Stimulated activated CD4-positive, alpha-beta T cell treated with anti-CD3 and anti-CD28 coated beads, TNF-alpha, amount 100 ng/mL, for 1 hour (primary cell): ENCODE results near the gene NBPF9.
"Not testable (repeated sequence)": the region's sequence is repeated elsewhere in the genome, so short reads cannot be mapped to it uniquely, and the experiment has no call there.

Experiments used
- DNase-seq, 3 donors: peaks; one replicate each; pipeline ENCODE4 v3.0.0-alpha.2; 2020; ENCODE audit warnings: low read depth in 3 of 3, low spot score in 1 of 3

Gene NBPF9

GRCh38 chr1:149103109-149104081, at the start of gene NBPF9:
NBPF9 (minus strand) TSS chr1:149103551; CDS start chr1:149082139, 21,412 bp downstream.
- peak in 2 of 3 donors; percentile 8 to 19 for DNase-seq

GRCh38 chr1:149149909-149150308, 46.6 kb upstream of the NBPF9 start:
- not testable (repeated sequence) for DNase-seq

DNA sequence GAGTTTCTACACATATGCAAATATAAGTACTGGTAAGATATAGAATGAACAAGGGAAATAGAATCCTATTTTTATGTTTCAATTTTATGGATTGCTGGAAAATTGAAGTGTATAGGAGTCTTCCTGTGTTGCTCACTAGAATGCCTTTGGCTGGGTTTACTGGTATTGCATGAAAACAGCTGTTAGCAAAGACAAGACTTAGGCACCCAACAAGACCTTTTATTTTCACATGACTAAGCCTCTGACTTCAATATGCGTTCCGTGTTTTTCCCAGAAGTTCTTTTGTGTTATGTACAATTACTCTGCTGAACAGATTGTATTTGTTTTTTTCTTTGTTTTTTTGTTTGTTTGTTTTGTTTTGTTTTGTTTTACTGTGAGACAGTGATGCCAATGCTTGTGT, 34.2 kb upstream of the NBPF9 start:
- not testable (repeated sequence) for DNase-seq

GRCh38 chr1:149130938-149131337, 27.6 kb upstream of the NBPF9 start:
- DNase-seq, result not testable (repeated sequence)

- not testable (repeated sequence) for DNase-seq
Observed at GRCh38 chr1:149129245-149129644, 25.9 kb upstream of the NBPF9 start.

GRCh38 chr1:149126555-149127145, 23.3 kb upstream of the NBPF9 start:
- DNase-seq, result not testable (repeated sequence)

DNA sequence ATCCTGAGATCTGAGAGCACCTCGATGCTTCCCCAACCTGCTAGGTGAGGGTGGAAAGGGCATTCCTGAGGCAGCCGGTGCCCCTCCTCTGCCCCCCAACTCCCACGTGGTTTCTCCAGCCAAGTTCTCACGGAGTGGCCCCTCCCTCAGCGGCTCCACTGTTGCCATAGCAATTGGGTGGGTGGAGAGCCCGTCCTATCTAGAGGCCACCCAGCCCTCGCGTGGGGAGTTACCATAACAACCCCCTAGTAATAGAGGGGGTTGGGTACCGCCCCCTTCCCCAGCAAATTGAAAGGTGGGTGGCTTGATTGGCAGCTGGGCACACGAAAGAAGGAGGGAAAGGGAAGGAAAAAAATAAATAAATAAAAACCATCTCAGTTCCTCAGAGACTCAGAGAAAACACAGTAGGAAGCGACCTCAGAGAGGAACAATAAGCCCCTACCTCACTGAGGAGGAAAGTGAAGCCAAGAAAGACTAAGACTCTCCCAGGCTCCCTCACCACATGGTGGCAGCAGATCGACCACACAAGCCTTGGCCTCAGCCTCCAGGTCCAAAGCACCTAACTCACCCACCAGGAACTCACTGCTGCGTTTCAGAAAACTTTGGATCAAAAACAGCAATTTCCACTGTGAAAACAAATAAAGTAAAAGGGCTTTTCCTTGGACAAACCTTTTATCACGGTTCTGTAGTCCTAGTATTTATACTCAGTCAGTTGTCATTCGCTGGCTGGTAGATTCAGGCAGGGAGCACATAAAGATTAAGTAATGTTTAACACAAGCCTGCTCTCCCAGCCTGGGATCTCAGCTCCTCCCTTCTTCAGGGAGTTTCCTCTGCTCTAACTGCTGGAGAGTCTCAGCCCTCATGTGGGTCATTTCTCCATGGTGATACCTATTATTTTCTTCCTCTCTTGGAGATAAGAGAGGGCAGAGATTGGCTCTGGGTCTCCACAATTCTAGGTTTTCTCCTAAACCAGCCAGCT, 20.9 kb upstream of the NBPF9 start:
- DNase-seq, result not testable (repeated sequence)

DNA sequence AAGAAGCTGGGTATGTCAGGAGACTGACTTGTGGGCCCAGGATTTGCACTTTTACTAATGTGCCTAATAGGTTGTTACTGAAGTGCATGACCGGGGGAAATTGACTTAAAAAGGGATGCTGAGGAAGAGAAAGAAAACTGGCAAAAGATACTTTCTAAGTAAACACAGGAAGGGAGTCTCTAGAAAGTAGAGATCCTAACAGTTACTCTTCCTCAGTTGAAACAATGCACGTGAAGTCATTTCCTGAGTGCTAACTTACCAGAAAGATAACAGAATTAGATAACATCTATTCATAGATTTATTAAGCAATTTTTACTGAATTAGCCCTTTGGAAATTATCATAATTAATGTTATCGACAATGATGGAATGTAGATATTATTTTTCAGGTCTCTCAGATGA, 9.5 kb upstream of the NBPF9 start:
- DNase-seq, result not testable (repeated sequence)

DNA sequence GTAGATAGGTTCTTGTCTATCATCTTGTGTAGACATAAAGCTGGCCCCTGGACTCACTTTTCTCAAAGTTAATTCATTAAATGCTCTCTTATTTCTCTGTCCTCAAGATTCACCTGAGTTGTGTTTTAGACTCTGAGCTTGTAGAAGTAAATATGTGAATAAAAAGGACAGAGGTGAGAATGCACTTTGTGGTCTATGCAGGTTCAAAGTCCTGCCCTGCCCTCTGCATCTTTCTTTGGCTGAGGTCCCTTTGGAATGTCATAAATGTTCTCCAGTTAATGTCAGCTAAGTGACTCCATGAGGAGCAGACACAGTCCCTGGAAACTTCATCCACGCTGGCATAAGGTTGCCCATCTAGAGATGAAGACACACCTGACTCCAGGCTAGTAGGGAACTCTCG, 7.0 kb upstream of the NBPF9 start:
- not testable (repeated sequence) for DNase-seq

DNA sequence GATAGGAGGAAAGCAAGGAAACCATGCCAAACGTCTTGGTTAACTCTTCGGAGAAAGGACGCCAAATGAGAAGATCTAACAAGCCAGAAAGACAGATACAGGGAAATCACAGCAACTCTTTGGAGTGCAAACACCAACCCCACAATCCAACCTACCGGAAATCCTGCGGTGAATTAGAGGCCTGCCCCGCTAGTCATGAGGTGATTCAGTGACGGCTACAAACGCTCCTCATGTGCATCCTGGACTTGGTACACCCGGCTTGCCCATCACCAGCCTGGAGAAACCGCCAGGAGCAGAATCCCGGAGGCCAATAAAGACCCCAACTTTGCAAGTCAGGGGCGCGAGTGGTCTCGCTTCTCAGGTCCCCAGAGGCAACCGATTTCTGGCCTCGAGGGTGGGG, 777 bp downstream of the NBPF9 start:
- DNase-seq, result not testable (repeated sequence)

GRCh38 chr1:149098276-149098675, 5.1 kb downstream of the NBPF9 start:
- not testable (repeated sequence) for DNase-seq

DNA sequence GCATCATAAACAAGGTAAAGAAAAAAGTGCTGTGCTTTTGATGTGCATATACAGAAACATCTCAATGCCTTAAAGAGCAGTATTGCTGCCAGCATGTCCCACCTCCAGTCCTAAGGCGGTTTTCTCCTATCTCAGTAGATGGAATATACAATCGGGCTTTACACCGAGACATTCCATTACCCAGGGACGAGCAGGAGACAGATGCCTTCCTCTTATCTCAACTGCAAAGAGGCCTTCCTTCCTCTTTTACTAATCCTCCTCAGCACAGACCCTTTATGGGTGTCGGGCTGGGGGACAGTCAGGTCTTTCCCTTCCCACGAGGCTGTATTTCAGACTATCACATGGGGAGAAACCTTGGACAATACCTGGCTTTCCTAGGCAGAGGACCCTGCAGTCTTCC, 10.2 kb downstream of the NBPF9 start:
- not testable (repeated sequence) for DNase-seq

- DNase-seq, result not testable (repeated sequence)
Observed at GRCh38 chr1:149075505-149076127, 27.7 kb downstream of the NBPF9 start.

- not testable (repeated sequence) for DNase-seq
Observed at GRCh38 chr1:149064611-149065010, 38.7 kb downstream of the NBPF9 start.

GRCh38 chr1:149043056-149043455, 60.3 kb downstream of the NBPF9 start:
- not testable (repeated sequence) for DNase-seq

- not testable (repeated sequence) for DNase-seq
Observed at GRCh38 chr1:149033916-149034315, 69.4 kb downstream of the NBPF9 start.

DNA sequence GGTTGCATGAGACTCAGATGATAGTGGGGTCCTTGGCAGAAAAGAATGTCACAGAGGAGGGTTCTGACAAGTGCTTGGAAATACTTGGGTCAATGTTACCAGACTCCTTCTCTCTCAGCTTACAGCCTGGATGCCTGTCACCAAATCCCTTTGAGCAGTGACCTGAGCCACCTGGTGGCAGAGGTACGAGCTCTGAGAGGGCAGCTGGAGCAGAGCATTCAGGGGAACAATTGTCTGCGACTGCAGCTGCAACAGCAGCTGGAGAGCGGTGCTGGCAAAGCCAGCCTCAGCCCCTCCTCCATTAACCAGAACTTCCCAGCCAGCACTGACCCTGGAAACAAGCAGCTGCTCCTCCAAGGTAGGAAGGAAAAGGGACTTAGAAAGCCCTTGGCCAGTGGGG, 79.0 kb downstream of the NBPF9 start:
- not testable (repeated sequence) for DNase-seq

- DNase-seq, result not testable (repeated sequence)
Observed at GRCh38 chr1:149018577-149018976, 84.8 kb downstream of the NBPF9 start.

DNA sequence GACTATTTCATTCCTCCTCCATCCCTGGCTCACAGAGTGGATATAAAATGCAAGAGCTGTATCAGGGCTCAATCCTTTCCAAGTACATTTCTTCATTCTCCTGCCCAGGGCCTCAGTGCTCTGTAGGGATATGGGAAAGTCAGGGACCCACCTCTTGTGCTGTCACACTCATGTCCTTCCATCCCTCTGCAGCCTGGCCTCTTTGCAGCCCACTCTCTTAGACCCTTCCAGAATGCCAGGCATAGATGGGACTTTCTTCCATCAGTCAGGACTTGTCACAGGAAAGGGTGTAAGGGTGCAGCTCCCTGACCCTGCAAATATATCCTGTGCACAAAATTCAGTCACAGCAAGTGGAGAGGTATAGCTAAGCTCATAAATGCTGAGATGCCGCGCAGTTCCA, 86.7 kb downstream of the NBPF9 start:
- DNase-seq, result not testable (repeated sequence)

DNA sequence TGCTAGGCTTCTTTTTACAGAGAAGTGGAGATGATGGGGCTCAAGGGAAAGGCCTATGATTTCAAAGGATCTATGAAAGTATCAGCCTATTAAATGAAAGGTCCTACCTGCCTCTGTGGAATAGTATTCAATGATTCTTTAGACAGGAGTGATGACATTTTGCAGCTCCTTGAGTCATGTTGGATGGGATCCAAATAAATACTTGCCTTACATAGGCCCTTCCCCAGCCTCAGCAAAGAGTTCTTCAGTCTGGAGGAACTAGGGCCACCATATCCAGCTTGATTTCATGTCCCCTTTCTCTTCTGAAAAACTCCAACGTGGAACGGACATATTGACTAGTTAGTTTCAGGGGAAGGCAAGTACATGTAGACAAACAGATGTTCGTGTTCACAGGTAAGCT, 87.8 kb downstream of the NBPF9 start:
- not testable (repeated sequence) for DNase-seq
